K562 (cell line): ENCODE measurements around the gene APCDD1L. TPM values are rescaled to one million over a fixed set of nuclear protein-coding genes. Genes with fewer than 3 reads are reported as not detected.

Experiments used
- ATAC-seq: fragments of 200-7000 bp; cut with Tn5 transposase; 3 replicates; pipeline ENCODE4 v1.9.1; 2020; ENCODE audit warnings: moderate library complexity
- BruUV-seq: library from RNA; stranded (reverse); fragments of 400-500 nt; replicated peaks from 2 replicates; lab custom pipeline; 2021; lab: Mats Ljungman, UMichigan
- CTCF ChIA-PET: fragments of 300-600 bp; formaldehyde crosslinking; extraction: SDS; loops from one replicate; lab custom pipeline; 2021; ENCODE audit warnings: low intra/inter-chr PET ratio; lab: Yijun Ruan, JAX
- POLR2A ChIA-PET: fragments of 300-600, 350-650 bp; sonication (Branson Sonifier 250); formaldehyde crosslinking; extraction: SDS; loops from one replicate; lab custom pipeline; 2021; ENCODE audit warnings: antibody characterized with exemption, inconsistent platforms; lab: Yijun Ruan, JAX
- DNase-seq, 4 experiments: peaks; one replicate each; pipeline versions ENCODE4 v3.0.0 to v3.0.0-alpha.2; 2011 to 2018; ENCODE audit warnings: low spot score in 3 of 4, mixed read lengths in 3 of 4; ENCODE audit errors: extremely low read depth in 1 of 4
- FAIRE-seq: peaks from 2 replicates; lab custom pipeline; 2011; peaks lifted over from hg19 to GRCh38; lab: Jason Lieb, UNC
- H2AFZ ChIP-seq: 2 replicates; pipeline ENCODE4 v1.6.0; 2011; ENCODE audit warnings: low read depth, low read length, control low read depth, inconsistent platforms
- H3K27ac ChIP-seq: fragments of 200-600 bp; 3 replicates; pipeline ENCODE4 v1.8.0; 2011; ENCODE audit warnings: low read depth, mild to moderate bottlenecking, control low read depth, inconsistent platforms, low read length, moderate library complexity, mixed read lengths; ENCODE audit errors: extremely low read depth
- H3K27me3 ChIP-seq, 2 experiments: fragments of 300-600 bp in 1 of 2; 2 replicates in 1 of 2; 3 replicates in 1 of 2; pipeline versions ENCODE4 v1.6.0 to v1.8.0; 2011; ENCODE audit warnings: inconsistent platforms in 2 of 2, low read length in 2 of 2, mild to moderate bottlenecking in 1 of 2, mixed read lengths in 1 of 2, moderate library complexity in 1 of 2; ENCODE audit not compliant: control insufficient read depth in 2 of 2, insufficient read depth in 2 of 2
- H3K36me3 ChIP-seq: fragments of 300-600 bp; 3 replicates; pipeline ENCODE4 v1.8.0; 2011; ENCODE audit warnings: mild to moderate bottlenecking, low read length, inconsistent platforms; ENCODE audit not compliant: control insufficient read depth, insufficient read depth
- H3K4me1 ChIP-seq, 2 experiments: fragments of 200-600 bp in 1 of 2; replicated peaks in 1 of 2; 2 replicates in 1 of 2; 3 replicates in 1 of 2; pipeline versions ENCODE4 v1.5.1 to v1.8.0; 2011; ENCODE audit warnings: inconsistent platforms in 2 of 2, low read length in 2 of 2, mild to moderate bottlenecking in 1 of 2, mixed read lengths in 1 of 2, moderate library complexity in 1 of 2; ENCODE audit not compliant: control insufficient read depth in 2 of 2, insufficient read depth in 2 of 2
- H3K4me2 ChIP-seq: 2 replicates; pipeline ENCODE4 v1.6.1; 2011; ENCODE audit warnings: low read length, control low read depth, inconsistent platforms, mixed read lengths; ENCODE audit not compliant: insufficient read depth
- H3K4me3 ChIP-seq: fragments of 200-600 bp; sonication (generic), shearing (Covaris generic); 2 replicates; pipeline ENCODE4 v1.5.1; 2016; ENCODE audit warnings: control low read depth, inconsistent platforms
- H3K79me2 ChIP-seq: fragments of 200-600 bp; 3 replicates; pipeline ENCODE4 v1.8.0; 2011; ENCODE audit warnings: low read length, inconsistent platforms; ENCODE audit not compliant: control insufficient read depth, insufficient read depth
- H3K9ac ChIP-seq, 2 experiments: 2 replicates each; pipeline versions ENCODE4 v1.6.0 to v1.6.1; 2011; ENCODE audit warnings: low read depth in 2 of 2, low read length in 2 of 2, control low read depth in 1 of 2, inconsistent platforms in 1 of 2, mild to moderate bottlenecking in 1 of 2, mixed read lengths in 1 of 2; ENCODE audit not compliant: insufficient read depth in 1 of 2
- H3K9me1 ChIP-seq: one replicate; pipeline ENCODE4 v1.6.0; 2011; ENCODE audit warnings: inconsistent platforms, mild to moderate bottlenecking, low read length, moderate library complexity; ENCODE audit not compliant: control insufficient read depth, insufficient read depth
- H3K9me3 ChIP-seq: replicated peaks from 2 replicates; pipeline ENCODE4 v1.5.1; 2011; ENCODE audit warnings: low read depth, low read length, inconsistent platforms; ENCODE audit not compliant: control insufficient read depth, insufficient read depth
- H4K20me1 ChIP-seq: replicated peaks from 2 replicates; pipeline ENCODE4 v1.6.1; 2011; ENCODE audit warnings: low read length, inconsistent platforms, mixed read lengths; ENCODE audit not compliant: control insufficient read depth, insufficient read depth
- ELF2 ChIP-seq: fragments of 250-450 bp; sonication (Bioruptor Pico); IDR thresholded peaks from 2 replicates; pipeline ENCODE4 v1.5.0; 2021; ENCODE audit warnings: mild to moderate bottlenecking
- MAZ ChIP-seq, 2 experiments: fragments of 450-650 bp in 1 of 2; sonication (generic) in 1 of 2; formaldehyde crosslinking; IDR thresholded peaks in 1 of 2; conservative IDR thresholded peaks in 1 of 2; 2 replicates each; pipeline versions ENCODE4 v1.4.0 to v1.5.0; 2020; ENCODE audit warnings: mild to moderate bottlenecking in 1 of 2, missing genetic modification reagents in 1 of 2
- MEF2A ChIP-seq: IDR thresholded peaks from 2 replicates; pipeline ENCODE4 v1.6.1; 2011; ENCODE audit warnings: low read depth, mild to moderate bottlenecking, low read length, moderate library complexity; ENCODE audit not compliant: control insufficient read depth
- NCOA1 ChIP-seq: fragments of 450-650 bp; IDR thresholded peaks from 2 replicates; pipeline ENCODE4 v1.6.1; 2016; ENCODE audit warnings: low read depth
- RBM17 ChIP-seq: fragments of 200-400 bp; formaldehyde crosslinking; IDR thresholded peaks from 2 replicates; pipeline ENCODE4 v1.6.1; 2017; ENCODE audit warnings: low read depth, mild to moderate bottlenecking, low read length, borderline replicate concordance
- RBM25 ChIP-seq: fragments of 200-400 bp; formaldehyde crosslinking; IDR thresholded peaks from 2 replicates; pipeline ENCODE4 v1.6.1; 2018; ENCODE audit warnings: low read length, low read depth, moderate library complexity; ENCODE audit not compliant: severe bottlenecking
- SIRT6 ChIP-seq: IDR thresholded peaks from one replicate; pipeline ENCODE4 v1.6.1; 2012; ENCODE audit warnings: low read depth, mild to moderate bottlenecking, control low read depth, inconsistent platforms, low read length, moderate library complexity
- SLC30A9 ChIP-seq: fragments of 250-450 bp; sonication (Bioruptor Pico); IDR thresholded peaks from 2 replicates; pipeline ENCODE4 v1.8.0; 2022; ENCODE audit warnings: mild to moderate bottlenecking, moderate library complexity
- SMAD1 ChIP-seq: fragments of 150-350 bp; IDR thresholded peaks from 2 replicates; pipeline ENCODE4 v1.6.1; 2014; ENCODE audit warnings: low read length, low read depth; ENCODE audit not compliant: partially characterized antibody
- WGBS: fragments of 100-300 bp; shearing (Covaris generic); methylation state at CpG from one replicate; pipeline ENCODE4 v1.1.6; 2016; ENCODE audit warnings: low coverage, mixed read lengths; ENCODE audit not compliant: insufficient coverage; ENCODE audit errors: missing lambda C conversion rate; 5-methylcytosine and 5-hydroxymethylcytosine counted together
- in situ Hi-C: fragments of 300-500 bp; cut with MboI; formaldehyde crosslinking; loops from 4 replicates; pipeline ENCODE4 v1.15.0; 2018; ENCODE audit warnings: inconsistent platforms, mixed read lengths
- intact Hi-C: fragments of 100-400 bp; cut with micrococcal nuclease; formaldehyde crosslinking; loops from 2 replicates; pipeline ENCODE4 v1.14.2; 2022
- polyA plus RNA-seq, 8 experiments: library from polyadenylated mRNA; depleted of rRNA in 4 of 8; stranded (reverse) in 5 of 8; unstranded in 3 of 8; fragments of >200 nt; fragmentation: Nextera tagmentation in 2 of 8; fragmentation: Illumina TruSeq in 1 of 8; extraction: Ambion mirVana in 2 of 8; extraction: Trizol in 1 of 8; gene quantifications; 2 replicates each; pipeline versions ENCODE4 v1.2.1 to v1.2.3, GENCODE V29; 2011 to 2014; ENCODE audit warnings: inconsistent platforms in 1 of 8, missing spikeins in 1 of 8
- total RNA-seq, 7 experiments: library from RNA; depleted of rRNA in 6 of 7; stranded (reverse); fragments of >200 nt in 6 of 7; fragmentation: Illumina TruSeq in 2 of 7; extraction: Trizol in 2 of 7; gene quantifications; 2 replicates each; pipeline versions ENCODE4 v1.2.1 to v1.2.3, GENCODE V29; 2011 to 2021; ENCODE audit warnings: low replicate concordance in 1 of 7
- TF ChIP-seq, protein P1 (sequence below): fragments of 450-650 bp; conservative IDR thresholded peaks from 2 replicates; pipeline ENCODE4 v1.6.1; 2016; ENCODE audit warnings: missing genetic modification characterization, low read depth, mild to moderate bottlenecking, control low read depth, missing compliant biosample characterization
- TF ChIP-seq, protein P2 (sequence below): sonication (generic); formaldehyde crosslinking; IDR thresholded peaks from 2 replicates; pipeline ENCODE4 v1.8.1; 2023; ENCODE audit warnings: mild to moderate bottlenecking, missing genetic modification reagents, moderate library complexity

The APCDD1L gene
- total and polyA plus RNA-seq, 9 of the 15 experiments (the other 6 are each of a cell fraction or from before 2014, with no cell fraction given) = not detected

GRCh38 chr20:58492074-58492718 is 23.0 kb downstream of the APCDD1L start:
- WGBS = 20% methylated on average over 7 of the region's 7 CpGs
- BruUV-seq = no TSS peak

More at GRCh38 chr20:58492074-58492718, 23.0 kb downstream of the APCDD1L start:
- no peak overlapping the region for H3K4me3 ChIP-seq
- no peaks in the 10 kb centered on the region for H3K9me1 ChIP-seq
- ChIA-PET CTCF (no interaction called here), POLR2A (interaction anchor here (1.0 kb wide), 1 partner anchor 12 kb away, joined by 3 read pairs; no protein-coding TSS in a partner anchor)
- H3K9ac ChIP-seq = no peak overlapping the region
- in situ Hi-C loops (no loop called here), intact Hi-C loops (no loop called here)
- TF ChIP-seq MEF2A (no peak), SIRT6 (no peak), SLC30A9 (CRISPR knock-in tag) (no peak), NCOA1 (no peak), ELF2 (CRISPR knock-in tag) (no peak), RBM17 (no peak), MAZ (CRISPR knock-in tag; conservative IDR thresholded peaks at IDR 0.05 in 1 of 2, IDR thresholded peaks at IDR 0.05 in 1 of 2) (no peak), RBM25 (no peak), SMAD1 (no peak)
- TF ChIP-seq, protein P1, sequence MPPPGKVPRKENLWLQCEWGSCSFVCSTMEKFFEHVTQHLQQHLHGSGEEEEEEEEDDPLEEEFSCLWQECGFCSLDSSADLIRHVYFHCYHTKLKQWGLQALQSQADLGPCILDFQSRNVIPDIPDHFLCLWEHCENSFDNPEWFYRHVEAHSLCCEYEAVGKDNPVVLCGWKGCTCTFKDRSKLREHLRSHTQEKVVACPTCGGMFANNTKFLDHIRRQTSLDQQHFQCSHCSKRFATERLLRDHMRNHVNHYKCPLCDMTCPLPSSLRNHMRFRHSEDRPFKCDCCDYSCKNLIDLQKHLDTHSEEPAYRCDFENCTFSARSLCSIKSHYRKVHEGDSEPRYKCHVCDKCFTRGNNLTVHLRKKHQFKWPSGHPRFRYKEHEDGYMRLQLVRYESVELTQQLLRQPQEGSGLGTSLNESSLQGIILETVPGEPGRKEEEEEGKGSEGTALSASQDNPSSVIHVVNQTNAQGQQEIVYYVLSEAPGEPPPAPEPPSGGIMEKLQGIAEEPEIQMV (tag) = no peak
- TF ChIP-seq, protein P2, sequence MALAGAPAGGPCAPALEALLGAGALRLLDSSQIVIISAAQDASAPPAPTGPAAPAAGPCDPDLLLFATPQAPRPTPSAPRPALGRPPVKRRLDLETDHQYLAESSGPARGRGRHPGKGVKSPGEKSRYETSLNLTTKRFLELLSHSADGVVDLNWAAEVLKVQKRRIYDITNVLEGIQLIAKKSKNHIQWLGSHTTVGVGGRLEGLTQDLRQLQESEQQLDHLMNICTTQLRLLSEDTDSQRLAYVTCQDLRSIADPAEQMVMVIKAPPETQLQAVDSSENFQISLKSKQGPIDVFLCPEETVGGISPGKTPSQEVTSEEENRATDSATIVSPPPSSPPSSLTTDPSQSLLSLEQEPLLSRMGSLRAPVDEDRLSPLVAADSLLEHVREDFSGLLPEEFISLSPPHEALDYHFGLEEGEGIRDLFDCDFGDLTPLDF = no peak
- no peak for FAIRE-seq
- no peak for ATAC-seq
- DNase-seq = no peak
- no peaks in the 10 kb centered on the region for H3K79me2 ChIP-seq
- no peak overlapping the region for H3K4me2 ChIP-seq
- H3K9me3 ChIP-seq = no peaks in the 10 kb centered on the region
- no peaks in the 10 kb centered on the region for H4K20me1 ChIP-seq
- no peaks in the 10 kb centered on the region for H3K4me1 ChIP-seq
- H3K27ac ChIP-seq = no peak overlapping the region
- H3K27me3 ChIP-seq = peaks cover 4 to 28% of the 10 kb centered on the region in 2 experiments; a peak in 4 of 5 replicates
- no peaks in the 10 kb centered on the region for H3K36me3 ChIP-seq
- H2AFZ ChIP-seq = no peak overlapping the region
